ENCODE data around the gene STK17B.

STK17B gene

DNA sequence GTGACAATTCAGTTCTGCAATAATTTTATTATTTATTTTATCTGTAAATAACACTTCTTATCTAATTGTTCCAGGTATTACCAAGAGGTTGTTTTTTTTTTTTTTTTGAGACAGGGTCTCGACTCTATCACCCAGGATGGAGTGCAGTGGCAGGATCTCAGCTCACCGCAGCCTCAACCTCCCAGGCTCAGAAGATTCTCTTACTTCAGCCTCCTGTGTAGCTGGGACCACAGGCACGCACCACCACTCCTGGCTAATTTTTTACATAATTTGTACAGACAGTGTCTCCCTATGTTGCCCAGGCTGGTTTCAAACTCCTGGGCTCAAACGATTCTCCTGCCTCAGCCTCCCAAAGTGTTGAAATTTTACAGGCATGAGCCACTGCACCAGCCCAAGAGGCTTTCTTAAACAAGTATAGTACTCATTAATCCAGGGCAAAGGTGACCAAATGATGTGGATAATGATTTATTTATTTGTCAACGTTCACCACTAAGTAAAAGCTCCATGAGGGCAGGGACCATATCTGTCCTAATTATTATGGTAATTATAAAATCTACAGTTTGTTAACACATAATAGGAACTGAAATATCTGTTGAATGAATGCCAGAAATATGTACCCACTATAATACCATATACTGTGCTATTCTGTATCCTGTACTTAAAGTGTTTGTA, 12.0 kb downstream of the STK17B start:
- no peak for DNase-seq

DNA sequence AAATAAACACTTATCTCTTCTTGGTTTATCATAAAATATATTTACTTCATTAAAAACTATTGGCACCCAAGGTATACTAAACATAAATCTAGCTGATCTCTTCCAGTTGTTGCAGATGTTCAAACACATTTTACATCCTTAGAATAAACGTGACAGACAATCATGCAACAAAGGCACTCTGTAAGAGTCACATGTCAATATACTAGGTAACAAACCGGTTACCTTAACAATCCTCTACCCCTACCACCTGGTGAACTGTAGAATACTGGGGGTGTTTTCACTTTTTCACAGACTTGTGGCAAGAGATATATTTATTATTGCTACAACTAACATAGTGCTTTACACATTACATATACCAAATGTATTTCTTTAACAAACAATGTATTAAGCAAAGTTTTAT, 15.8 kb downstream of the STK17B start:
- DNase-seq = no peak

DNA sequence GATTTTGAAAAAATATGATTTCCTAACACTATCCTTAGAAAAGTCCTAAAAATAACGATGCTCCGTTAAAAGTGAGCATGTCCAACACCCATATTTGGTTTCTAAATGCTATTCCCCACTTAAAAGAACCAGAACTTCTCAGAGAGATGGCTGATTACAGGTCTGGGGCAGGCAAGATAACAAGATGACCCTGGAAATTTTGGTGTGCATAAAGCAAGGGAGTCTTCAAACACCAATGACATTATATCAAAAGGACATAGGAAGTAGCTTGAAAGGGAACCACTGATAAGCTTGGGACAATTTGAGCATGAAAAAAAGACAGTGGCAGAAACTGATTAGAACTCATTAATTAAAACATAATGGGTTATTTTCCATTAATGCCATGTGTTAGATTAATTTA, 17.9 kb downstream of the STK17B start:
- DNase-seq = no peak

DNA sequence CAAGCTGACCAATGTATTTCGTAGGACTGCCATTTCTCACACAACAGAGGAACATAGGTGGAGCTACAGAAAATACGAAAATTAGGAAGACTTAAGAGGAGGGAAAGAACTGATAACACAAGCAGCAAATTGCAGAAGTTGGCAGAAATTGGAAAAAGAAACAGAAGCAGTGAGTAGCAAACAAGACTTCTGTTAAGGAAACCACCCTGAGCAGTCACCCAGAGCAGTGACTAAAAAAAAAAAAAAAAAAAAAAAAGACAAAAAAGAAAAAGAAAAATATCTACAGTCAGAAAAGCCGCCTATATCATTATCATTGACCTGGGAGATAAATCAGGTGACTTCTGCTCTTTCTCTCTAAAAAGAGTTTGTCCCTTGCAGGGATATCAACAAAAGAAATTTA, 21.4 kb downstream of the STK17B start:
- no peak for DNase-seq

DNA sequence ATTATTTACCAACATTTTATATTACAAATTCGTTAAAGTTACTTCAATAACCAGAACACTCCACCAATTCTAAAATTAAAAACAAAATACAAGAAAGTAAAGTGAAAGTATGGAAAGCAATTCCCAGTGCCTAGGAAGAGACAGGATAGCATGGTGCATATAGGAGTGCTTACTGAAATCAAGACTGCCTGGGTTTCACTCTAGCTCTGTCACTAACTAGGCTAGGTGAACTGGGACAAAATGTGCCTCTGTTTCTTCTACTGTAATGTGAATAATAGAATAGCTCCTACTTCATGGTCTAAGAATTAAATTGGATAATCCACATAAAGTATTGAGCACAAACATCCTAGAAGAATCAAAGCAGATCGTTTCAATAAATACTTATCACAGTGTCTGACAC, 22.6 kb downstream of the STK17B start:
- no peak for DNase-seq

DNA sequence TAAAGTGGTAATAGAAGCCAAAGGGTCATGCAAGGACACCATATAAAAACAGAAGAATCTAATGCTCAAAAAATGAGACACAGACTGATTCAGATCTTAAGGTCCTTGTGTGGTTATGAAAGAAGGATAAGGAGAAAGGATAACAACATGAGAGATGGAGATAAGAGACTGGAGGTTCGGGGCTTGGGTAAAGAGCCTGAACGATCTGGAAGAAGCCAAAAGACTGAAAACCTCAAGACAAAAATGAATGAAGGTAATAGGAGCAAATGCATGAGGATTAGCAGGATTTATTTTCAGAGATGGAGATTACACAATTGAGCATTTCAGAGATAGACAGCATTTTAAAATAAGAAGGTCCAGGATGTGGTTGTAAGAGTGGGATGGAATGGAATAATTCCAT, 26.1 kb downstream of the STK17B start:
- no peak for DNase-seq

DNA sequence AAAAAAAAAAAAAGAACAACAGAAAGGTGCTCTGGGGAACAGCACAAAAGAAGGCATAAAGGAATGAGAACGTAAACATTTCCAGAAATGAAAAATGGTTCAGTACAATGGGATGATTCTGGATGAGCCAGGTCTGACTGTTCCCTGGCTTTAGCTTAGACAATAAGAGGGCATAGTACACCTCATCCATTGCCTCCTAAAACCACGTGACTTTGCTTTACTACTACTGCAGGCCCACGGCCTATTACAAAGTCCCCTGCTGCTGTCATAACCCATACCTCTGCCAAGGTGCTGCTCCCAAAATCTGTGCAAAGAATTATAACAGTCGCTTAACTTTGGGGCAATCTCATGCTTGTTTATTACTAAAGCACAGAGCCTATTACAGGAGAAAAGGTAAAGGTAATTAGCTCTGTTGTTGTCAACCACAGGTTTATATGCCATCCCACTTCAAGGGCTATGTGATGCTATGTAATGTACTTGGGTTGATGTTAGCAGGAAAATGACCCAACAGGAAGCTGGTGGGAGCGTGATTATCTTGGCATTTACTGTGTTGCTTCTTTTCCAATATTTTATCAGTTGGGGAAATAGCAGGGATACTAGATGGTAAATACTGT, 26.8 kb downstream of the STK17B start:
- no peak for DNase-seq

DNA sequence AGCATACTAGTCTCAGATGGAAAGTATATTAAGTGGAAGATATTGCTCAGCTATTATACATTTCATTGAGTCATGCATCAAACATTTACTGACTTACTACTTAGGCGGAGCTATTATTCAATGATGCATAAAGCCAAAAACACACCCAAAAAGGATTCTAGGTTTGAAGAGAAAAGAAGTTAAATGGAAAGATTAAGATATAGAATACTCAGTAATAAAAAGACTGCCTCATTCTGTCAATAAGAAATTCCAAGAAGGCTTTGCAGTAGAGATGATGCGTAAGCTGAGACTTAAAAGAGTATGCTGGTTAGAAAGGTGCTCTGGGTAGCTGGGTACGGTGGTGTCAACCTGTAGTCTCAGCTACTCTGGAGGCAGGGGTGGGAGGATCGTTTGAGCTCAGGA, 27.6 kb downstream of the STK17B start:
- no peak for DNase-seq

DNA sequence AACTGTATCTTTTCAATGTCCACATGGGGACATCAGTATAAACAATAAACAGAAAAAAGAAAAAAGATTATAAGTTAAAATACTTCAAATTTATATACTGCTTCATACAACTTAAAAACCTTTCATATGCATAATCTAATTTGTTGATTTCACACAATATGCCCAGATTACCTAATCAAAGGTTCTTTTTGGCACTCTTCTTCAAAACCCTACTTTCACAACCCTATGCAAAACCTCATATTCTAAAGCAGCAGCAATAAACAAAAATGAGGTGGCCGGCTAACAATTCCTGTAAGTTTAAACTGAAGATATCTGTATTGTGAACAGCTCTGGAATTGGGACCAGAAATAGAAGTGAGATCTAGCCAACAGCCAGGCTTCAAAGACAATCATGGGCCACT, 28.6 kb downstream of the STK17B start:
- DNase-seq = no peak

DNA sequence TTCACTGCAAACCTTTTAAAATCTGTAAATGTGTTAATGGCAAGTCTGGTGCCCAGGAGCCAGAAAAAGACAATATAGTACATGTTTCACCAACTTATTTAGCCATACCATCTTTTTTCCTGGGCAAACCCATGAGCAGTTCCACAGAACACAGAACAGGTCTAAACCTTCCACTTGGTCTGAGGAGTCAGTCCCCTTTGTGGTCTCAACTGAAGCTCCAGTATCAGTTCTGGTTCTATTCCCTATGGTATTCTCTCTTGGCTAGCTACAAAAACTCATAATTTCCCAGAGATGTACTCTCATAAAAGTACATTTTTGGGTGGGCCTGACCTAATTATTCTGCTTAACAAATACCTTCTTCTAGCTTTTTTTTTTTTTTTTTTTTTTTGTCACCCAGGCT, 31.2 kb downstream of the STK17B start:
- no peak for DNase-seq

DNA sequence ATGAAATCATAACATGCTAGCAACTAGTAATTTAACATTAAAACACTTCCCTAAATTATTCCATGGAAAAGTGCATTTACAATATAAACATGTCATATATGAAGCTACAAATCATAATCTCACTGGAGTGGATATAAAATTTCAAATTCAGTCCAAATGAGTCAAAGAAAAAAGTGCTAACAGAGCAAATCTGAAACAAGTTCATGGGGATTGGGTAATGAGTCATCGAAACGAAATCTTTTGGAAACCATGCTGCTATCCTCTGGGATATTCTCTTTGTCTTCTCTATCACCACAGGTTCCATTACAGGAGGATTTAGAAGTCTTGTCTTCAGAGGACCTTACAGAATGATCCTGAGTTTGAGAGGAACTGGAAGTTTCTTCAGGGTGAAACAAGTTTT, 34.1 kb downstream of the STK17B start:
- DNase-seq = no peak

DNA sequence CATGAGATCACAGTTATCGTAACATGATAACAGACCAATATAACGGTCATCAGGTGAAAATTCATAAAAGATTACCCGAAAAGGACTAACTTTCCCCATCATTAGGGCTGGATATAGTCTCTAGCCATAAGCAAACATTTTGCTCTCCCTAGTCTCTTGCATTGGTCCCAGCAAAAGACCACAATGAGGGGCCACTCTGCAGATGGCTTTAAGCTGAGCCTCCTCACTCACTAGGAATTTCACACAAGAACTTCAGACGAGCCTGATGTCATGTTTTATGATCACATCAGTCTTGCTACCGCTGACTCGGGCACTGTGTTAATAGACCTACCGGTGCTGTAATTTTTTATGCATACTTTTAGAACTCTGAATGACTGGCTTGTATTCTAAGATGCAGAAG, 35.2 kb downstream of the STK17B start:
- DNase-seq = no peak

DNA sequence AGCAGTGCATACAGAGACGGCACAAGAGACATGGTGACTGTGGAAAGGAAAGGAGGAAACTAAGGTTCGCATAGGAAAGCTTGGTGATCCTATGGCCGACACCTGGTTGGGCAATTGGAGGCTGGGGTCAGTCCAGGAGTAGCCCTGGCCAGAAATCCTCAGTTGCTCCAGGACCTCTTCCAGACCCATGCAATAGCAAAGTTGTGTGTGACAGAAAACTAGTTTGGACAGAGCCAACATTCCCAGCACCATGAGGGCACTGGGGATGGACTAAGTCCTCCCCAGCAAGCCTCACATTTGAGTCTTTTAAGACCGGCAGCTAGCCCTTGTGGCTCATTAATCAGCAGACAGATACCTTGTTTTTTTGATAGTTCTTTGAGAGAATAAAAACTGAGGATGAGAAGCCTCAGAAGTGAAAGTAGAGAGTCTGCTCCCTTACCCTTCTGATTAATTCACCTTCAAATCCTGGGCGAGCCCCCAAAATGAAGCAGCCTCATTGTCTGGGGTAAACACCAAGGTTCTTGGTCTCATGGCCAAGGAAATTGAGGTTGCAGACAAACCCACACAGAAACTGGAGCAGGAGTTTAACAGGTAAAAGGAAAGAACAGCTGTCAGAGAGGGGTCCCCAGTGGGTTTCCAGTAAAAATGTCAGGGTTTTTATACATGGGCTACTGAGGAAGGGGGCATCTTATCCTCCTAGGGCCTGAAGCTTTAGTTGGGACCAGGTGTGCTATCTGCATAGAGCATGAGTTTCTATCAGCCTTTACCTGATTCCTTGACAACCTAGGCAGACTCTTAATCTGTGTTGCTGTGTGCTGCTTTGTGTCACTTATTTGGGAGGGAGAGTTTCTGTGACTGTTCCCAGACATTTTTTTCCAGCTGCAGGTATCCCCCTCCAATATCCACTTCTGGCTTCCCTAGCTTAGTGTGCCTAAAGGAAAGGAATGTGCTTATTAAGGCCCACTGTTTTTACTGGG, 39.1 kb downstream of the STK17B start:
- no peak for DNase-seq

DNA sequence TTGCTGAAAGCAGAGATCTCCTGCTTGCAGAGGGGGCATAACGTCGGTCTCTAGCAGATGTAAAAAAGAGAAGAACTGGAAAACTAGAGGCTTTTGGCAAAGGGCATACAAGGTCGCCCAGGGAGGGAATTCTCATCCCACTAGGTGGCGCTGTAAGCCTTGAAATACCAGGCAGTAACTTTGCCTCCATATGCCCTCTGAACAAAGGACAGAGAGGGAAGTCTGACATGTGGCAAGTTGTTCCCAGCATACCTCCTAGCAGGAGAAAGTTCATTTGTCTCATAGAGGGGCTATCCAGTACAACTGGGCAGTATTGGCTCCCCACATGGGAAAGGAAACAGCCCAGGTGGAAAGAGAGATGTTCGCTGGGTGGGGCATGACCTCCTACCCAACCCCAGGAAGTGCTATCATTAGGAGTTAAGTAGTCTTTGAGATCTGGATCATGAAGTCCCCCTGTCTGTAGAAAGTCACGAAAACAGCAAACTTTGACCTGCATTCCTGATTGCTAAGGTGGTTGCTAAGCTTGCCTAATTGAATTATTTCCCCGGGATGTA, 39.9 kb downstream of the STK17B start:
- DNase-seq = no peak

DNA sequence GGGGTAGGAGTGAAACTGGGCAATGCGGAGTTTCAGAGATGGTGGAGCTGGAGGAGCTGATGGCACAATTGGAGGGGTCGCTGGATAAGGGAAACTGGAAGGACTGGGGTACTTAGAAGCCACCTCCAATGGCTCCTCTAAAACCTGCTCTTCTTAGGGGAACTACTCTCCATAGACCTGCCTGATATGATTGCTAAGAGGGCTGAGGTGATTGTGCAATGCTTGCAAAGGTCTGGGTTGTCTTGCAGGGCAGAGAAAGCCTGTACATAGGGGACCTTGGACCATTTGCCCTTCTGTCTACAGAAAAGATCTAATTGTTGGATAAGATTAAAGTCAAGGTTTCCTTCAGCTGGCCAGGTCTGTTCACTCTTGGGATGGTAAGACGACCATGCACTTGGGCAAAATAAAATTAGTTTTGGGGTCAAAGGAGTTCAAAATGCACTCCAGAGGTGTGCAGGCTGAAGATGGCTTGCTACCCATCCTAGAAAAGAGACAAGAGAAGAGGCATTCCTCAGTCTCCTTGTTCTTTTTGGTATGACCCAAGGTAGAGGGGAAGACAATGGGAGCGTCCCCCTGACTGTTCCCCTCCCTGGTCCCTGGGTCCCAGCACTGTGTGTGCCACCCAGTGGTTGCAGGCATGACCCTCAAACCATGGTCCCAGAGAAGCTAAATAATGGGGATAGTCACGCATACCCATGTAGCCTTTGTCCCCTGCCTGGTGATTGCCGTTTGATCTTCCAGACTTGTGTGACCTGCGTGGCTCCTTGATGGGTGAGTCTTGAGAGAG, 41.1 kb downstream of the STK17B start:
- DNase-seq = no peak

DNA sequence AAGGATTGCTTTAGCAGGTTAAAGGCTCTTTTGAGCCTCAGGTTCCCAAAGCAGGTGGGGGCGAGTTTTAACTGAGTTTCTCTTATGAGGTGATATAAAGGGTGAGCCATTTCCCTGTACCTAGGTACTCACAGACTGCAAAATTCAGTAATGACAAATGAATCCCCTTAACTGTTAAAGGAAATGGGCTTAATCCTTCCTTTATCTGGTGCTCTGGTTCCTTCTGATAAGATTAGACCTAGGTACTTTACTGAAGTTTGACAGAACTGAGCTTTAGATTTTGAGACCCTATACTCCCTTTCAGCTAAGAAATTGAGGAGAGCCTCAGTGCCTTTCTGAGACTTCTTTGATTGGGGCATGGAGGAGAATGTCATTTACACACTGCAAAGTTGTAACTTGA, 42.6 kb downstream of the STK17B start:
- no peak for DNase-seq

DNA sequence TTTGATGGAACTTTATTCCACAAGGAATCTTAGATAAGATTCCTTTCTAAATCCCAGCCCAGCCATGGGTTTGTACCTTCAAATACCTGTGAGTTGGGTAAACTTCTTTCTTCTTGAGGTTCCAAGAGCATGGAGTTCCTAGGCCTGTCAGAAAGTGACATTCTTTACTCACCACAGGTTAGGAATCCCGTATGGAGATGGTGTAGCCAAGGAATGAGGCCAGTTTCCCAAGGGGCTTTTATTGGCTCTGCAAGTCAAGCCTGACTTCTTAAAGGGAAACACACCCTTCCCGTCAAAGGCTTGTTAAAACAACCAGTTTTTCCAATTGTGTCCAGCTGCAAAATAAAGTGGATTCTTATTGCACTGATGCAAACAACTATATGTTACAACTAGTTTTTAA, 45.8 kb downstream of the STK17B start:
- DNase-seq = peak in 2 of 58 donors; percentile 6 to 13

DNA sequence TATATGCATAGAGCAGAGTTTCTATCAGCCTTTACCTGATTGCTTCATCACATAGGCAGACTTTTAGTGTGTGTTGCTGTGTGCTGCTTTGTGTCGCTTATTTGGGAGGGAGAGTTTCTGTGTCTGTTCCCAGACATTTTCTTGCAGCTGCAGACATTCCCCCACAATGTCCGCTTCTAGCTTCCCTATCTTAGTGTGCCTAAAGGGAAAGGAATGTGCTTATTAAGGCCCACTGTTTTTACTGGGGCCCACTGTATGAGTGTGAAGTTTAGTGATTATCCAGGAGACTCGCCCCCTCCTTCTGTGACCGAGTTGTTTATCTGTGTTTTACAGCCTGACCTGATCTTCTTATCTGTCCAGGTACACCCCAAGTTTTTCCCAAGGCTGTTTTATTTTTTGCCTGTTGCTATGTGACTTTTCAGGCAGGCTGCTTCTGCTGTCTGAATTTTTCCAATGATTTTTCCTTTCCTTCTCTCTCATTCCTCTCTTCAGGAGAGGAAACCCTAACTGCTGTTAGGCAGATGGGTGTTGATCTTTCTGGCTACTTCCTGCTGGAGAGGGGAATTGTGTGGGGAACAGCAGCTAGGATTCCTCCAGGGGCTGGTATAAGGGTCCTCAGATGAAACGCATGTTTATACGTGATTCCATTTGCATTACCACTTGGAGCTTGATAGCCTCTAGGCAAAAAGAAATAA, 47.6 kb downstream of the STK17B start:
- DNase-seq = no peak

DNA sequence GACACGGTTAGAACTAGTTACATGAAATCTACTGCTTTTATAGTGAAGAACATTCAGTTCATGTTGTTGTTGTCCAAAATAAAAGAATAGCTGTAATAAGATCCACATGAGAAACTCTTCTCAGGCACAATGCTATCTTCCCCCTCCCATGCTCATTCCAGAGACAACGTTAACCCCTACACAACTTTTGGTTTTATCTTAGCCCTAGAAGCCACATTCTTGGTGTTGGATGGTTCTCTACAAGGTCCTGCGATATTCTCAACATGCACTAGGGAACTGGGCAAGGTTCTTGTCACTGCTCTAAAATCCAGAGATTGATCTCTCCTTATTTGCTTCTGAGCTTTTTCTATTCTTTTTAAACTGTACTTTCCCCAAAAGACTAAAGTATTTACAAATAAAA, 51.5 kb downstream of the STK17B start:
- DNase-seq = no peak

DNA sequence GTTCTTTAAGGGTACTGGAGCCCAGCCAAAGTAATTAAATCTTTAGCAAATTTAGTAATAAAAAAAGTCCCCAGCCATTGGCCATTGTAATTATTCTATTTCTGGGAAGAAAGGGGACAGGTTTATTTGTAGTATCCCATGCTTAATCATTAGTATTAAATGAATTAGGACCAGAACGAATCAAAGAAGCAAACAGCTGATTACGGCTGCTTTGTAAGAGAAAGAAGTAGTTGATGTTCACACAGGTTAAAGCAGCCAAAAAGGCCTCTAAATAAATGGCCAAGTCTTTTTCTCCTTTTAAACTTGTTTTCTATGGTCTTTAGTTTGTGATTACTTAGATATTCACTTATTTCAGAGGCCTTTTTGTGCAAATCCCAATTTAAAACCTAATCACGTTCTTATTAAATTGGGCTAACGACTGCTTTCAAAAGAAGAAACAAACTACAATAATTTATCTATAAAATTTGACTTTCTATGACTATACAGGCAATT, 54.1 kb downstream of the STK17B start:
- DNase-seq = peak in 1 of 58 donors; percentile 39
